HUES64 (cell line): Measurements from ENCODE around the gene HPSE2.

Experiments used
- H3K27ac ChIP-seq: 2 replicates; pipeline ENCODE4 v1.7.0; 2013; ENCODE audit warnings: low read depth, low read length, inconsistent platforms
- H3K27me3 ChIP-seq: 2 replicates; pipeline ENCODE4 v1.6.1; 2013; ENCODE audit warnings: mild to moderate bottlenecking, low read length; ENCODE audit not compliant: insufficient read depth
- H3K36me3 ChIP-seq: 2 replicates; pipeline ENCODE4 v1.6.1; 2013; ENCODE audit warnings: mild to moderate bottlenecking, low read length; ENCODE audit not compliant: insufficient read depth
- H3K4me1 ChIP-seq: 2 replicates; pipeline ENCODE4 v1.6.1; 2013; ENCODE audit warnings: mild to moderate bottlenecking, low read length, moderate library complexity; ENCODE audit not compliant: insufficient read depth
- H3K4me3 ChIP-seq: 2 replicates; pipeline ENCODE4 v1.5.1; 2013; ENCODE audit warnings: mild to moderate bottlenecking, low read length, moderate library complexity
- H3K9ac ChIP-seq: 2 replicates; pipeline ENCODE4 v1.6.1; 2013; ENCODE audit warnings: mild to moderate bottlenecking, low read depth, low read length
- H3K9me3 ChIP-seq: 2 replicates; pipeline ENCODE4 v1.6.1; 2013; ENCODE audit warnings: low read depth, low read length; ENCODE audit not compliant: insufficient read depth
- WGBS: fragments of 150-250, 120-280 bp; methylation state at CpG from one replicate; pipeline ENCODE4 v1.1.7; 2013; ENCODE audit warnings: missing lambda C conversion rate; 5-methylcytosine and 5-hydroxymethylcytosine counted together

HPSE2 gene

GRCh38 chr10:98620503-98620902, 615.1 kb downstream of the HPSE2 start:
- Histone ChIP-seq H3K9me3 (no peaks in the 10 kb centered on the region), H3K4me1 (peaks cover 23% of the 10 kb centered on the region), H3K9ac (no peak overlapping the region), H3K27ac (no peak overlapping the region), H3K36me3 (no peaks in the 10 kb centered on the region), H3K27me3 (no peaks in the 10 kb centered on the region), H3K4me3 (no peak overlapping the region)
- 17% methylated on average over 1 of the region's 2 CpGs for WGBS

- H3K27me3 ChIP-seq, result no peaks in the 10 kb centered on the region
- 86% methylated on average over 1 of the region's 1 CpG for WGBS
- no peaks in the 10 kb centered on the region for H3K9me3 ChIP-seq
- H3K27ac ChIP-seq, result no peak overlapping the region
- peaks cover 23% of the 10 kb centered on the region for H3K4me1 ChIP-seq
- no peak overlapping the region for H3K4me3 ChIP-seq
- H3K9ac ChIP-seq, result no peak overlapping the region
- no peaks in the 10 kb centered on the region for H3K36me3 ChIP-seq
These were observed 616.2 kb downstream of the HPSE2 start for GRCh38 chr10:98619446-98619845.

GRCh38 chr10:98617906-98618520, 617.6 kb downstream of the HPSE2 start:
- 93% methylated on average over 6 of the region's 6 CpGs for WGBS
- H3K9ac ChIP-seq, result no peak overlapping the region
- H3K4me1 ChIP-seq, result peaks cover 23% of the 10 kb centered on the region
- no peak overlapping the region for H3K27ac ChIP-seq
- H3K36me3 ChIP-seq, result no peaks in the 10 kb centered on the region
- no peaks in the 10 kb centered on the region for H3K27me3 ChIP-seq
- H3K9me3 ChIP-seq, result no peaks in the 10 kb centered on the region
- H3K4me3 ChIP-seq, result no peak overlapping the region

GRCh38 chr10:98613446-98613845, 622.2 kb downstream of the HPSE2 start:
- H3K27ac ChIP-seq, result no peak overlapping the region
- H3K36me3 ChIP-seq, result no peaks in the 10 kb centered on the region
- H3K4me1 ChIP-seq, result peaks cover 2% of the 10 kb centered on the region; the same call in 1 of the 2 replicates
- H3K9me3 ChIP-seq, result no peaks in the 10 kb centered on the region
- no peak overlapping the region for H3K9ac ChIP-seq
- no peak overlapping the region for H3K4me3 ChIP-seq
- no peaks in the 10 kb centered on the region for H3K27me3 ChIP-seq
- 90% methylated on average over 1 of the region's 1 CpG for WGBS

GRCh38 chr10:98611436-98611835, 624.2 kb downstream of the HPSE2 start:
- Histone ChIP-seq H3K4me3 (no peak overlapping the region), H3K36me3 (no peaks in the 10 kb centered on the region), H3K9ac (no peak overlapping the region), H3K27me3 (no peaks in the 10 kb centered on the region), H3K9me3 (no peaks in the 10 kb centered on the region), H3K4me1 (peaks cover 16% of the 10 kb centered on the region; the same call in 1 of the 2 replicates), H3K27ac (no peak overlapping the region)
- WGBS, result 78% methylated on average over 2 of the region's 2 CpGs

GRCh38 chr10:98610836-98611235, 624.8 kb downstream of the HPSE2 start:
- H3K27ac ChIP-seq, result no peak overlapping the region
- H3K4me3 ChIP-seq, result no peak overlapping the region
- peaks cover 16% of the 10 kb centered on the region; the same call in 1 of the 2 replicates for H3K4me1 ChIP-seq
- H3K36me3 ChIP-seq, result no peaks in the 10 kb centered on the region
- no peaks in the 10 kb centered on the region for H3K9me3 ChIP-seq
- H3K9ac ChIP-seq, result no peak overlapping the region
- H3K27me3 ChIP-seq, result no peaks in the 10 kb centered on the region
- 96% methylated on average over 5 of the region's 5 CpGs for WGBS

- H3K36me3 ChIP-seq, result no peaks in the 10 kb centered on the region
- peaks cover 16% of the 10 kb centered on the region; the same call in 1 of the 2 replicates for H3K4me1 ChIP-seq
- H3K9me3 ChIP-seq, result no peaks in the 10 kb centered on the region
- WGBS, result 96% methylated on average over 1 of the region's 1 CpG
- no peak overlapping the region for H3K4me3 ChIP-seq
- H3K27ac ChIP-seq, result no peak overlapping the region
- H3K9ac ChIP-seq, result no peak overlapping the region
- no peaks in the 10 kb centered on the region for H3K27me3 ChIP-seq
These were observed 625.4 kb downstream of the HPSE2 start for GRCh38 chr10:98610301-98610700.

GRCh38 chr10:98609265-98609664, 626.4 kb downstream of the HPSE2 start:
- 89% methylated on average over 2 of the region's 2 CpGs for WGBS
- Histone ChIP-seq H3K36me3 (no peaks in the 10 kb centered on the region), H3K4me1 (peaks cover 16% of the 10 kb centered on the region; the same call in 1 of the 2 replicates), H3K27me3 (no peaks in the 10 kb centered on the region), H3K9ac (no peak overlapping the region), H3K9me3 (no peaks in the 10 kb centered on the region), H3K4me3 (no peak overlapping the region), H3K27ac (no peak overlapping the region)

- Histone ChIP-seq H3K36me3 (no peaks in the 10 kb centered on the region), H3K9me3 (no peaks in the 10 kb centered on the region), H3K9ac (no peak overlapping the region), H3K4me1 (peaks cover 16% of the 10 kb centered on the region; the same call in 1 of the 2 replicates), H3K27ac (no peak overlapping the region), H3K27me3 (no peaks in the 10 kb centered on the region), H3K4me3 (no peak overlapping the region)
- 89% methylated on average over 5 of the region's 5 CpGs for WGBS
These were observed 627.2 kb downstream of the HPSE2 start for GRCh38 chr10:98608411-98608810.

- Histone ChIP-seq H3K36me3 (no peaks in the 10 kb centered on the region), H3K27me3 (no peaks in the 10 kb centered on the region), H3K4me1 (0 out of 2 replicates have a peak, but pooled peaks cover 2% of the 10 kb centered on the region), H3K4me3 (no peak overlapping the region), H3K27ac (no peak overlapping the region), H3K9ac (no peak overlapping the region), H3K9me3 (0 out of 2 replicates have a peak, but pooled peaks cover 6% of the 10 kb centered on the region)
These were observed 633.4 kb downstream of the HPSE2 start for GRCh38 chr10:98602224-98602623.

- no peak overlapping the region for H3K9ac ChIP-seq
- no peak overlapping the region for H3K27ac ChIP-seq
- peaks cover 18% of the 10 kb centered on the region; the same call in 1 of the 2 replicates for H3K9me3 ChIP-seq
- H3K4me1 ChIP-seq, result no peaks in the 10 kb centered on the region
- no peaks in the 10 kb centered on the region for H3K36me3 ChIP-seq
- no peak overlapping the region for H3K4me3 ChIP-seq
- no peaks in the 10 kb centered on the region for H3K27me3 ChIP-seq
- WGBS, result 91% methylated on average over 6 of the region's 6 CpGs
These were observed 636.5 kb downstream of the HPSE2 start for GRCh38 chr10:98599032-98599610.
